Measurements from ENCODE around the gene TMEM184A.
A peak's percentile ranks its signal among the peaks of the same experiment; 100 is the strongest.

Gene TMEM184A

GRCh38 chr7:1569833-1570632, 14.0 kb upstream of the TMEM184A start, which contains the start of gene PSMG3:
Gene PSMG3 (minus strand): TSS chr7:1570032. CDS start chr7:1569339, 693 bp downstream.
- peak; percentile 95 for DNase-seq (ENCODE audit: low read depth in 1 of 2, low spot score in 1 of 2)
- no peak for TF ChIP-seq JUND (IDR thresholded peaks at IDR 0.05; ENCODE audit: low read depth)
- in situ Hi-C loops (cut with HindIII; ENCODE audit: low pct_unique_long_range_greater_than_20kb, low sequenced_read_pairs): no loop called here

GRCh38 chr7:1569440-1569832, 13.4 kb upstream of the TMEM184A start:
- in situ Hi-C loops (cut with HindIII; ENCODE audit: low pct_unique_long_range_greater_than_20kb, low sequenced_read_pairs): no loop called here
- no peak for DNase-seq (ENCODE audit: low read depth in 1 of 2, low spot score in 1 of 2)
- no peak for TF ChIP-seq JUND (IDR thresholded peaks at IDR 0.05; ENCODE audit: low read depth)

DNA sequence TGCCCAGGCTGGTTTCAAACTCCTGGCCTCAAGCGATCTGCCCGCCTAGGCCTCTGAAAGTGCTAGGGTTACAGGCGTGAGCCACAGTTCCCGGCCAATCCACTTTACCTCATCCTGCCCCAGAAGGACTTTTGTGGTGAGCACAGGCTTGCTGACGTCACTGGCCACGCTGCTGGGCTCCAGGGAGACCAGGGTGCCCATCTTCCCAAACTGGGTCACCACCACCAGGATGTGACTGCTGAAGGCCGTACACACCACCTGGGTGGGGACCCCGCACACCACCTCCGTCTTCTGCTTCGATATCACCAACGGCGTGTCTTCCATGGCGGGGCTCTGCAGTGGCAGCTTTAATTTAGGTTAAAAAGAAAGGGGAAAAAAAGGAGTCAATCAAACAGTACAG, 13.0 kb upstream of the TMEM184A start:
- in situ Hi-C loops (cut with HindIII; ENCODE audit: low pct_unique_long_range_greater_than_20kb, low sequenced_read_pairs): no loop called here
- peak in 1 of 2 experiments; percentile 64 for DNase-seq (ENCODE audit: low read depth in 1 of 2, low spot score in 1 of 2)
- TF ChIP-seq JUND (IDR thresholded peaks at IDR 0.05; ENCODE audit: low read depth): no peak

DNA sequence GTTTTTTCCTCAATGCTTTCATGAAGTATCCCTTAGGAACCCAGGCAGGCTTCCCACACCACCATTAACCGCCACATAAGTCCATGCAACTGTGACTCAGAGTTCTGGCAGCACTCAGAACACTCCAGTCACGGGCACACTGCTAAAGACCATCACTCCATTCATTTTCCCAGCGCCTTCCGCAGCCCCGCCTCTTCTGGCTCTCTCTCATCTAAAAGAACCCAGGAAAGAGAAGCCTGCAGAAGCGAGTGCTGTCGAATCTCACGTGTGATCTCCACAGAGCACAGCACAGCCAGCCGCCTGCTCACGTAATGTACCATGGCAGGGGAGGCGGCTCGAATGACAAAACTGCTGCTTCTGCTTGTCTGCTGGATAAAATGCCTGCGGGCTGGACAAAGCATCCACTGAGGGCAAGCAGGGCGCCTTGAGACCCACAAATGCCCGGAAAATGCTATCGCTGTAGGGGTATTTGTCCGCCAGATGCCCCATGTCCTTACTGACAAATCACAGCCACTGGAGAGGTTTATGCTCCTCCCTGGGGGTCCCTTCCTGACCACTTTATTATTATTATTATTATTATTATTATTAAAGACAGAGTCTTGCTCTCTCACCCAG, 12.0 kb upstream of the TMEM184A start:
- in situ Hi-C loops (cut with HindIII; ENCODE audit: low pct_unique_long_range_greater_than_20kb, low sequenced_read_pairs): no loop called here
- DNase-seq (ENCODE audit: low read depth in 1 of 2, low spot score in 1 of 2): no peak
- TF ChIP-seq JUND (IDR thresholded peaks at IDR 0.05; ENCODE audit: low read depth): no peak

GRCh38 chr7:1567049-1567771, 11.2 kb upstream of the TMEM184A start:
- no peak for DNase-seq (ENCODE audit: low read depth in 1 of 2, low spot score in 1 of 2)
- in situ Hi-C loops (cut with HindIII; ENCODE audit: low pct_unique_long_range_greater_than_20kb, low sequenced_read_pairs): no loop called here
- no peak for TF ChIP-seq JUND (IDR thresholded peaks at IDR 0.05; ENCODE audit: low read depth)

GRCh38 chr7:1566687-1567048, 10.7 kb upstream of the TMEM184A start:
- DNase-seq (ENCODE audit: low read depth in 1 of 2, low spot score in 1 of 2): no peak
- no peak for TF ChIP-seq JUND (IDR thresholded peaks at IDR 0.05; ENCODE audit: low read depth)
- in situ Hi-C loops (cut with HindIII; ENCODE audit: low pct_unique_long_range_greater_than_20kb, low sequenced_read_pairs): no loop called here

- no peak for DNase-seq (ENCODE audit: low read depth in 1 of 2, low spot score in 1 of 2)
- in situ Hi-C loops (cut with HindIII; ENCODE audit: low pct_unique_long_range_greater_than_20kb, low sequenced_read_pairs): no loop called here
- no peak for TF ChIP-seq JUND (IDR thresholded peaks at IDR 0.05; ENCODE audit: low read depth)
Measured at GRCh38 chr7:1564603-1565022, 8.6 kb upstream of the TMEM184A start.

- DNase-seq (ENCODE audit: low read depth in 1 of 2, low spot score in 1 of 2): no peak
- no peak for TF ChIP-seq JUND (IDR thresholded peaks at IDR 0.05; ENCODE audit: low read depth)
- in situ Hi-C loops (cut with HindIII; ENCODE audit: low pct_unique_long_range_greater_than_20kb, low sequenced_read_pairs): no loop called here
Measured at GRCh38 chr7:1563981-1564602, 8.1 kb upstream of the TMEM184A start.

GRCh38 chr7:1562597-1563051, 6.6 kb upstream of the TMEM184A start:
- in situ Hi-C loops (cut with HindIII; ENCODE audit: low pct_unique_long_range_greater_than_20kb, low sequenced_read_pairs): no loop called here
- TF ChIP-seq JUND (IDR thresholded peaks at IDR 0.05; ENCODE audit: low read depth): no peak
- no peak for DNase-seq (ENCODE audit: low read depth in 1 of 2, low spot score in 1 of 2)

DNA sequence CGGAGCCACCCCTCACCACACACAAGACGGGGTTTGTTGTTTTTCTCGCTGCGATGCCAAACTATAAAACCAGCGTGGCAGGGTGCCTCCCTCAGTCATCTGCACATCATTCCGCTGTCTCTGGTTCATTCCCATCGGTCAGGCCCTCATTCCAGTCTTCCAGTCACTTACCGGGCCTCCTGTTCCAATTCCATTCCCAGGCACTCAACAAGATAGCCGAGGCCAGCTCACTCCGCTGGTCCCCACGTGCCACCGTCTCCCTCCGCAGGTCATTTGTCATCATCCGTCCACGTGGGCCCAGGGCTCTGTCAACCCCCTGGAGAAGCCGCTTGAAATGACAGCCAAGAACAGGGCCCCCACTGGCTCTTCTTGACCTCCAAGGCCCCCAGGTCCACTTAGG, 6.1 kb upstream of the TMEM184A start:
- no peak for TF ChIP-seq JUND (IDR thresholded peaks at IDR 0.05; ENCODE audit: low read depth)
- in situ Hi-C loops (cut with HindIII; ENCODE audit: low pct_unique_long_range_greater_than_20kb, low sequenced_read_pairs): no loop called here

DNA sequence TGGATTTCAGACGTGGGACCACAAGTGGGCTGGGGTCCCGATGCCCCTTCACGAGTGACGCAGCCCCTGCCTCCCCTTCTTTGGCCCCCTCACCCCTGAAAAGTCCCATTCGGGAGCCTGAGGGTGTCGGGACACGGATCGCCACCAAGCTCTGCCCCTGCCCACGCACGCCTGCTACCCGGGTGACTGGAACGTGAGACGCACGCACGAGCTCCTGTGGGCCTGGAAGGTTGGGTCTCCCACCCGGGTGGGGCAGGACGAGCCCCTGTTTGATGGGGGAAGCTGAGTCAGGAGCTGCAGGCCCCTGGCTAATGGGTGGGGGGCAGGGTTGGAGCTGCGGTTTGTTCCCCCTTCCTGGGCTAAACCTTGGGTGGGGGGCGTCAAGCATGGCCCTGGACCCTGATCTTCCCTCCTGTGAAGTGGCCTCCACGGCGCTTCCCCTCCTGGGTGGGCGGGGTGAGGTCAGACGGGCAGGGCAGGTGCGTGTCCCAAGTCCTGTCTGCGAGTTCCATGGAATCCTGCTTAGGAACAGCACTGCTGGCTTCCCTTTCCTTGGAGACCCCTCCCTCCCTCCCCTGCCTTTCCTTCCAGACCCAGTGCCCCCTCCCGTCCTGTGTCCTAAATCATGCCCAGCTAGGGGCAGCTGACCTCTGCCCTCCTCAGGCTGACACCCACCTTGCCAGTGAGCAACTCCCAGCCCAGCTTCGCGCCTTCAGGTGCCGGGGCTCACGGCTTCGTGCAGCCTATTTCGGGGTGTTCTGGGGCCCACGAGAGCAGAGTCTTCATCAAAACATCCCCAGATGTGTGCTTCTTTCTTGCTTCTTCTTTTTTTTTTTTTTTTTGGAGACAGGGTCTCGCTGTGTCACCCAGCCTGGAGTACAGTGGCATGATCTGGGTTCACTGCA, 5.3 kb upstream of the TMEM184A start:
- no peak for TF ChIP-seq JUND (IDR thresholded peaks at IDR 0.05; ENCODE audit: low read depth)
- no peak for DNase-seq (ENCODE audit: low read depth in 1 of 2, low spot score in 1 of 2)
- in situ Hi-C loops (cut with HindIII; ENCODE audit: low pct_unique_long_range_greater_than_20kb, low sequenced_read_pairs): no loop called here

More for the DNA sequence above, 6.1 kb upstream of the TMEM184A start:
- no peak for DNase-seq (ENCODE audit: low read depth in 1 of 2, low spot score in 1 of 2)

Data from T47D (cell line).